Fibroblast of skin of back (primary cell): ENCODE data around the gene FAM20C.

Source experiments
- DNase-seq: peaks from one replicate; pipeline ENCODE4 v3.0.0-alpha.2; 2013

FAM20C gene

GRCh38 chr7:159370-160270 is 32.8 kb upstream of the FAM20C start:
- DNase-seq = no peak

- DNase-seq = no peak
Observed at GRCh38 chr7:160958-161725, 31.2 kb upstream of the FAM20C start.

GRCh38 chr7:162632-163297 is 29.6 kb upstream of the FAM20C start:
- DNase-seq = no peak

GRCh38 chr7:163298-163695 is 29.1 kb upstream of the FAM20C start:
- no peak for DNase-seq

GRCh38 chr7:163971-164881 is 28.1 kb upstream of the FAM20C start:
- no peak for DNase-seq

- DNase-seq = no peak
Observed at GRCh38 chr7:164882-165660, 27.3 kb upstream of the FAM20C start.

- DNase-seq = no peak
Observed at GRCh38 chr7:165661-166337, 26.6 kb upstream of the FAM20C start.

- no peak for DNase-seq
Observed at GRCh38 chr7:166338-167060, 25.9 kb upstream of the FAM20C start.

- DNase-seq = no peak
Observed at GRCh38 chr7:167090-167855, 25.1 kb upstream of the FAM20C start.

- DNase-seq = no peak
Observed at GRCh38 chr7:167976-168791, 24.2 kb upstream of the FAM20C start.

GRCh38 chr7:169276-170172 is 22.8 kb upstream of the FAM20C start:
- DNase-seq = no peak

- DNase-seq = no peak
Observed at GRCh38 chr7:170551-171363, 21.6 kb upstream of the FAM20C start.

GRCh38 chr7:171364-171904 is 20.9 kb upstream of the FAM20C start:
- no peak for DNase-seq

- DNase-seq = no peak
Observed at GRCh38 chr7:171912-172515, 20.4 kb upstream of the FAM20C start.

- DNase-seq = no peak
Observed at GRCh38 chr7:173209-173918, 19.0 kb upstream of the FAM20C start.
